ENCODE data around the gene MRTO4. TPM values are rescaled to one million over a fixed set of nuclear protein-coding genes. Genes with fewer than 3 reads are reported as not detected.

MRTO4 gene
- total and polyA plus RNA-seq, 2 of the 13 experiments (the other 11 are each of a cell fraction or from before 2014, with no cell fraction given), result 28.1 to 59.2 TPM

DNA sequence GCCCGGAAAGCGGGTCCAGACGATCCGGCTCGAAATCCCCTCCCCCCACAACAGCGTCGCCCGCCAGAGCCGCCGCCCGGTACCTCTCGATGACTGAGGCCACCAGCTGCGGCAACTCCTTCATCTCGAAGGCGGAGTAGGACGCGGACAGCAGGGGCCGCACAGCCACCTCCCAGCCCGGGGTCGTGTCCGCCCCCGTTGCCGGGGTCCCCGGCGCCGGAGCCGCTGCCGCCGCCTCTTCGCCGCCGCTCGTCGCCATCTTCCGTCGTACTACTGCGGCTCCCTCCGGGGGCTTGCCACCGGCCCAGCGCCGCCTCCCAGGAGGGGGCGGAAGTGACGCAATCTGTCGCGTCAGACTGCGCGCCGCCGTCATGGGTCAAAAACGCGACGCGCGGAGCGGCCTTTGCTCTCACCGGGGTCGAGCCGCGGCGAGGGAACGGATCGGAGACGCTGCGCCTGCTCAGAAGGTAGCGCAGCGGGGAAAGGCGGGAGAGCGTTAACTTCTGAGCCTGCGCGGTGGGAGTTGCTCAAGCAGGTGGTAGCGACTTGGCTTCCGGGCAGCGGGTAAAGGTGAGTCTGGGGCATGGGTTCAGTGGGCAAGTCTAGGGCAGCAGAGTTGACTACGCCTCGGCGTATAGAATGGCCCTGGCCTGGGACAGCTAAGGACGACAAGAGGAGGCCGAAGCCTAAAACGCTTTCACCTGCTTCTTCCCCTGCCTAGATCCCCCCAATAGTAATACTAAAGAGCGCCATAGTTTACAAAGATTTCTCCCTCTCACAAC, 41.4 kb upstream of the MRTO4 start, which contains the start of gene UBR4 (continued):
- TF ChIP-seq, protein P1, sequence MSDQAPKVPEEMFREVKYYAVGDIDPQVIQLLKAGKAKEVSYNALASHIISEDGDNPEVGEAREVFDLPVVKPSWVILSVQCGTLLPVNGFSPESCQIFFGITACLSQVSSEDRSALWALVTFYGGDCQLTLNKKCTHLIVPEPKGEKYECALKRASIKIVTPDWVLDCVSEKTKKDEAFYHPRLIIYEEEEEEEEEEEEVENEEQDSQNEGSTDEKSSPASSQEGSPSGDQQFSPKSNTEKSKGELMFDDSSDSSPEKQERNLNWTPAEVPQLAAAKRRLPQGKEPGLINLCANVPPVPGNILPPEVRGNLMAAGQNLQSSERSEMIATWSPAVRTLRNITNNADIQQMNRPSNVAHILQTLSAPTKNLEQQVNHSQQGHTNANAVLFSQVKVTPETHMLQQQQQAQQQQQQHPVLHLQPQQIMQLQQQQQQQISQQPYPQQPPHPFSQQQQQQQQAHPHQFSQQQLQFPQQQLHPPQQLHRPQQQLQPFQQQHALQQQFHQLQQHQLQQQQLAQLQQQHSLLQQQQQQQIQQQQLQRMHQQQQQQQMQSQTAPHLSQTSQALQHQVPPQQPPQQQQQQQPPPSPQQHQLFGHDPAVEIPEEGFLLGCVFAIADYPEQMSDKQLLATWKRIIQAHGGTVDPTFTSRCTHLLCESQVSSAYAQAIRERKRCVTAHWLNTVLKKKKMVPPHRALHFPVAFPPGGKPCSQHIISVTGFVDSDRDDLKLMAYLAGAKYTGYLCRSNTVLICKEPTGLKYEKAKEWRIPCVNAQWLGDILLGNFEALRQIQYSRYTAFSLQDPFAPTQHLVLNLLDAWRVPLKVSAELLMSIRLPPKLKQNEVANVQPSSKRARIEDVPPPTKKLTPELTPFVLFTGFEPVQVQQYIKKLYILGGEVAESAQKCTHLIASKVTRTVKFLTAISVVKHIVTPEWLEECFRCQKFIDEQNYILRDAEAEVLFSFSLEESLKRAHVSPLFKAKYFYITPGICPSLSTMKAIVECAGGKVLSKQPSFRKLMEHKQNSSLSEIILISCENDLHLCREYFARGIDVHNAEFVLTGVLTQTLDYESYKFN (CRISPR knock-in tag; conservative IDR thresholded peaks at IDR 0.05), result peak; percentile 74
- TF ChIP-seq NR2F6 (IDR thresholded peaks at IDR 0.05), result 0 out of 2 replicates have a peak, but pooled peaks have one; percentile 50
- peak; percentile 93 for TF ChIP-seq NR2F6 (CRISPR knock-in tag; IDR thresholded peaks at IDR 0.05)
- 0 out of 2 replicates have a peak, but pooled peaks have one; percentile 82 for TF ChIP-seq ZNF337 (CRISPR knock-in tag; IDR thresholded peaks at IDR 0.05; ENCODE audit: borderline replicate concordance, low read depth)
- TF ChIP-seq CHCHD3 (CRISPR knock-in tag; IDR thresholded peaks at IDR 0.05), result no peak
- TF ChIP-seq ZFAT (CRISPR knock-in tag; conservative IDR thresholded peaks at IDR 0.05), result 0 out of 2 replicates have a peak, but pooled peaks have one; percentile 26
- peak; percentile 47 for TF ChIP-seq ZFP36 (IDR thresholded peaks at IDR 0.05; ENCODE audit: borderline replicate concordance, low read depth, low read length, partially characterized antibody)
- TF ChIP-seq SIN3A (IDR thresholded peaks at IDR 0.05; ENCODE audit: borderline replicate concordance, low read depth, low read length), result peak; percentile 80; the same call in 1 of the 2 replicates
- TF ChIP-seq ZNF577 (CRISPR knock-in tag; IDR thresholded peaks at IDR 0.05; ENCODE audit: borderline replicate concordance, low read depth), result no peak
- TF ChIP-seq MEIS1 (CRISPR knock-in tag; IDR thresholded peaks at IDR 0.05; ENCODE audit: borderline replicate concordance), result no peak
- peak; percentile 99 for TF ChIP-seq CEBPB (IDR thresholded peaks at IDR 0.05; ENCODE audit: borderline replicate concordance, low read depth, low read length)
- TF ChIP-seq POLR2AphosphoS5 (IDR thresholded peaks at IDR 0.05; ENCODE audit: low read depth, low read length), result peak; percentile 90
- no peak; the same call in 1 of the 2 replicates for TF ChIP-seq XBP1 (CRISPR knock-in tag; IDR thresholded peaks at IDR 0.05)
- TF ChIP-seq, protein P2, sequence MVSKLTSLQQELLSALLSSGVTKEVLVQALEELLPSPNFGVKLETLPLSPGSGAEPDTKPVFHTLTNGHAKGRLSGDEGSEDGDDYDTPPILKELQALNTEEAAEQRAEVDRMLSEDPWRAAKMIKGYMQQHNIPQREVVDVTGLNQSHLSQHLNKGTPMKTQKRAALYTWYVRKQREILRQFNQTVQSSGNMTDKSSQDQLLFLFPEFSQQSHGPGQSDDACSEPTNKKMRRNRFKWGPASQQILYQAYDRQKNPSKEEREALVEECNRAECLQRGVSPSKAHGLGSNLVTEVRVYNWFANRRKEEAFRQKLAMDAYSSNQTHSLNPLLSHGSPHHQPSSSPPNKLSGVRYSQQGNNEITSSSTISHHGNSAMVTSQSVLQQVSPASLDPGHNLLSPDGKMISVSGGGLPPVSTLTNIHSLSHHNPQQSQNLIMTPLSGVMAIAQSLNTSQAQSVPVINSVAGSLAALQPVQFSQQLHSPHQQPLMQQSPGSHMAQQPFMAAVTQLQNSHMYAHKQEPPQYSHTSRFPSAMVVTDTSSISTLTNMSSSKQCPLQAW (CRISPR knock-in tag; IDR thresholded peaks at IDR 0.05), result no peak; the same call in none of the 2 replicates
- TF ChIP-seq, protein P3, sequence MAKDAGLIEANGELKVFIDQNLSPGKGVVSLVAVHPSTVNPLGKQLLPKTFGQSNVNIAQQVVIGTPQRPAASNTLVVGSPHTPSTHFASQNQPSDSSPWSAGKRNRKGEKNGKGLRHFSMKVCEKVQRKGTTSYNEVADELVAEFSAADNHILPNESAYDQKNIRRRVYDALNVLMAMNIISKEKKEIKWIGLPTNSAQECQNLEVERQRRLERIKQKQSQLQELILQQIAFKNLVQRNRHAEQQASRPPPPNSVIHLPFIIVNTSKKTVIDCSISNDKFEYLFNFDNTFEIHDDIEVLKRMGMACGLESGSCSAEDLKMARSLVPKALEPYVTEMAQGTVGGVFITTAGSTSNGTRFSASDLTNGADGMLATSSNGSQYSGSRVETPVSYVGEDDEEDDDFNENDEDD (CRISPR knock-in tag; IDR thresholded peaks at IDR 0.05; ENCODE audit: borderline replicate concordance), result peak; percentile 99
